ENCODE measurements around the gene BNIPL. TPM values are rescaled to one million over a fixed set of nuclear protein-coding genes. Genes with fewer than 3 reads are reported as not detected.

BNIPL gene
- total RNA-seq, 1 donor from 2014 or later = not detected

DNA sequence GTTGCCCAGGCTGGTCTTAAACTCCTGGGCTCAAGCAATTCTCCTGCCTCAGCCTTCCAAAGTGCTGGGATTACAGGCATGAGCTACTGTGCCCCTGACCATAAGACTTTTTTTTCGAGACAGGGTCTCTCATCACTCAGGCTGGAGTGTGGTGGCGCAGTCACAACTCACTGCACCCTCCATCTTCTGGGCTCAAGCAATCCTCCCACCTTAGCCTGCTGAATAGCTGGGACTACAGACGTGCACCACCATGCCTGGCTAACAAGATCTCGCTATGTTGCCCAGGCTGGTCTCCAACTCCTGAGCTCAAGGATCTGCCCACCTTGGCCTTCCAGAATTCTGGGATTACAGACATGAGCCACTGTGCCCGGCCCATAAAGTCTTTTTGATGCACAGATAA is 13.1 kb downstream of the BNIPL start:
- H3K27ac ChIP-seq = peak overlapping the region in 1 of 2 donors; percentile 18
- H3K4me3 ChIP-seq = no peak overlapping the region

DNA sequence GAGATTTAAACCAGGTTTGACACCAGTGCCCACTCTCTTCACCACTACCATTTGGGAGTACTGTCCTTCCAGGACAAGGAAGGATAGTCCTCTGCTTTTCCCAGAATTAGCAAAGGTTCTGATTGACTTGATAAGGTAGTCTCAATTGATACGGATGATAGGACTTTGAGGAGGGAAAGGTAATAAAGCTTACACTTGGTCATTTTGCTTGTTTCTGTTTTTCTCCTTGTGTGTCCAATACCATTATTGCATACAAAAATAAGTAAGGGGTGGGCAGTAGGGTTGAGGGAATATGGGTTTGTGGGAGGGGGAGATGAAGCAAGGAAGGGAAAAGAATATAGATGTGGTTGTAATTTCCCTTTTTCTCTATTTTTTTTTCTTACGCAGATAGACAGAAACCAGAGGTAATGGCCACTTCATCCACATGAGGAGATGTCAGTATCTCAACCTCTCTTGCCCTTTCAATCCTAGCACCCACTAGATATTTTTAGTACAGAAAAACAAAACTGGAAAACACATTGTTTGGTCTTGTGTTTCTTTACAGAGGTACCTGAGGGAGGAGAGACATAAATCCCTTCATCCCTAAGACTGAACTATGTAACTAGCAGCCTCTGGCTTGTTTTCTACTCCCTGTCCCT is 13.8 kb downstream of the BNIPL start:
- peaks cover 36 to 37% of the 10 kb centered on the region in 2 donors for H3K36me3 ChIP-seq
- intact Hi-C loops (cut with DNase I) = no loop called here
- peak overlapping the region in 1 of 2 donors; percentile 6 for H3K27ac ChIP-seq
- no peak overlapping the region for H3K4me3 ChIP-seq
- no peaks in the 10 kb centered on the region for H3K4me1 ChIP-seq
- H3K27me3 ChIP-seq = no peaks in the 10 kb centered on the region
- H3K9me3 ChIP-seq = no peaks in the 10 kb centered on the region
- TF ChIP-seq, protein P1, sequence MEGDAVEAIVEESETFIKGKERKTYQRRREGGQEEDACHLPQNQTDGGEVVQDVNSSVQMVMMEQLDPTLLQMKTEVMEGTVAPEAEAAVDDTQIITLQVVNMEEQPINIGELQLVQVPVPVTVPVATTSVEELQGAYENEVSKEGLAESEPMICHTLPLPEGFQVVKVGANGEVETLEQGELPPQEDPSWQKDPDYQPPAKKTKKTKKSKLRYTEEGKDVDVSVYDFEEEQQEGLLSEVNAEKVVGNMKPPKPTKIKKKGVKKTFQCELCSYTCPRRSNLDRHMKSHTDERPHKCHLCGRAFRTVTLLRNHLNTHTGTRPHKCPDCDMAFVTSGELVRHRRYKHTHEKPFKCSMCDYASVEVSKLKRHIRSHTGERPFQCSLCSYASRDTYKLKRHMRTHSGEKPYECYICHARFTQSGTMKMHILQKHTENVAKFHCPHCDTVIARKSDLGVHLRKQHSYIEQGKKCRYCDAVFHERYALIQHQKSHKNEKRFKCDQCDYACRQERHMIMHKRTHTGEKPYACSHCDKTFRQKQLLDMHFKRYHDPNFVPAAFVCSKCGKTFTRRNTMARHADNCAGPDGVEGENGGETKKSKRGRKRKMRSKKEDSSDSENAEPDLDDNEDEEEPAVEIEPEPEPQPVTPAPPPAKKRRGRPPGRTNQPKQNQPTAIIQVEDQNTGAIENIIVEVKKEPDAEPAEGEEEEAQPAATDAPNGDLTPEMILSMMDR (IDR thresholded peaks at IDR 0.05) = no peak
- DNase-seq (ENCODE audit: low spot score in 2 of 2) = no peak

More for the DNA sequence above, 13.1 kb downstream of the BNIPL start:
- intact Hi-C loops (cut with DNase I) = no loop called here
- Histone ChIP-seq H3K27me3 (no peaks in the 10 kb centered on the region), H3K36me3 (peaks cover 28 to 30% of the 10 kb centered on the region in 2 donors), H3K9me3 (no peaks in the 10 kb centered on the region), H3K4me1 (no peaks in the 10 kb centered on the region)
- no peak for DNase-seq (ENCODE audit: low spot score in 2 of 2)
- TF ChIP-seq, protein P1 (IDR thresholded peaks at IDR 0.05) = no peak

DNA sequence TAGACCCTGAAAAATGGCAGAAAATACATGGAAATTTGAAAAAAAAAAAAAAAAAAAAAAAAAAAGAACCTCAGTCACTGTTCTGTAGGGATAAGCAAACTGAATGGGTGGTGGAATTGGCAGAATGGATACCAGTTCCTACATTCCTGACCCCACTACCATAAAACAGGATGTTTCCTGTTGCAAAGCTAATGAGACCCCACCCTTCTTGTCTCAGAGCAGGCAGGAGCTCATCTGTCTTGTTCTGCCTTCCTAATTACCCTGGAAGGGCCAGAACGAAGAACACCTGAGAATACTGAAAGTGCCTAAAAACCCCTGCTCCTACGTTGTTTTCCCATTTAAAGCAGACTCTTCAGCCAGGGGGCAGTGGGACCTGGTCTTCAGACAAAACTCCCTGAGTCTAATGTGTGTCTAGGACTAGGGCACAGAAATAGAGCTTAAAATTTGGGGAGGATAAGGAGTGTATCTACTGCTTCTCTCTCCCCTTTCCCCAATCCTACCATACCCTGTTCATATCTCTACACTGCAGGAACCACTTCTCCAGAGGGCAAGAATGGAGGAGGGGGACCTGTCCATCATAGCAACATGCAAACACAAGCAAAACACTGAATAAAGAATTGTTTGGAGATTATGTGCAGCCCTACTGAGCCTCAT is 15.1 kb downstream of the BNIPL start:
- H3K9me3 ChIP-seq = no peaks in the 10 kb centered on the region
- TF ChIP-seq, protein P1 (IDR thresholded peaks at IDR 0.05) = no peak
- no peak overlapping the region for H3K27ac ChIP-seq
- DNase-seq (ENCODE audit: low spot score in 2 of 2) = no peak
- peaks cover 0 to 10% of the 10 kb centered on the region in 2 donors for H3K4me1 ChIP-seq
- intact Hi-C loops (cut with DNase I) = no loop called here
- peaks cover 45 to 49% of the 10 kb centered on the region in 2 donors for H3K36me3 ChIP-seq
- no peak overlapping the region for H3K4me3 ChIP-seq
- H3K27me3 ChIP-seq = no peaks in the 10 kb centered on the region

GRCh38 chr1:151054971-151055547 is 18.7 kb downstream of the BNIPL start:
- H3K4me3 ChIP-seq = no peak overlapping the region
- H3K9me3 ChIP-seq = no peaks in the 10 kb centered on the region
- H3K27ac ChIP-seq = peak overlapping the region; percentile 71 to 96
- peaks cover 0 to 24% of the 10 kb centered on the region in 2 donors for H3K4me1 ChIP-seq
- H3K36me3 ChIP-seq = peaks cover 45 to 53% of the 10 kb centered on the region in 2 donors
- intact Hi-C loops (cut with DNase I) = loop anchor here (5.0 kb wide), 1 partner anchor 178 kb away; the partner anchor contains the start of gene ARNT
- H3K27me3 ChIP-seq = no peaks in the 10 kb centered on the region
- TF ChIP-seq, protein P1 (IDR thresholded peaks at IDR 0.05) = no peak
- DNase-seq (ENCODE audit: low spot score in 2 of 2) = no peak

- Histone ChIP-seq H3K36me3 (peaks cover 45 to 53% of the 10 kb centered on the region in 2 donors), H3K9me3 (no peaks in the 10 kb centered on the region), H3K4me3 (no peak overlapping the region), H3K4me1 (peaks cover 0 to 24% of the 10 kb centered on the region in 2 donors), H3K27ac (peak overlapping the region; percentile 71 to 96), H3K27me3 (no peaks in the 10 kb centered on the region)
- TF ChIP-seq, protein P1 (IDR thresholded peaks at IDR 0.05) = no peak
- DNase-seq (ENCODE audit: low spot score in 2 of 2) = no peak
- intact Hi-C loops (cut with DNase I) = loop anchor here (5.0 kb wide), 1 partner anchor 178 kb away; the partner anchor contains the start of gene ARNT
These were observed 19.2 kb downstream of the BNIPL start for GRCh38 chr1:151055581-151055980.
